Mammary epithelial cell (primary cell): Measurements from ENCODE around the gene AMPH.

ENCODE experiments used
- CTCF ChIP-seq, 2 donors: IDR thresholded peaks in 1 of 2; conservative IDR thresholded peaks in 1 of 2; 2 replicates each; pipeline ENCODE4 v1.5.1; 2011 to 2012; ENCODE audit warnings: inconsistent platforms in 2 of 2, low read length in 2 of 2, mild to moderate bottlenecking in 2 of 2, control low read depth in 1 of 2, low read depth in 1 of 2; ENCODE audit not compliant: insufficient read depth in 1 of 2; ENCODE audit errors: extremely low read depth in 1 of 2
- EZH2 ChIP-seq: IDR thresholded peaks from 2 replicates; pipeline ENCODE4 v1.6.1; 2012; ENCODE audit warnings: low read length, inconsistent platforms, borderline replicate concordance

GRCh38 chr7:38561166-38561565 lies 70.0 kb downstream of the AMPH start:
- TF ChIP-seq CTCF (conservative IDR thresholded peaks at IDR 0.05 in 1 of 2, IDR thresholded peaks at IDR 0.05 in 1 of 2; ENCODE audit: extremely low read depth in 1 of 2, insufficient read depth in 1 of 2, low read depth in 1 of 2, low read length in 2 of 2) (peak; percentile 38 to 45), EZH2 (no peak)
